Lower leg skin (tissue), 3 donors: Measurements from ENCODE around the gene TUBB2B.

Source experiments
- CTCF ChIP-seq, 3 donors: fragments of 450-650 bp; IDR thresholded peaks; one replicate each; pipeline ENCODE4 v1.5.1; 2016; ENCODE audit warnings: antibody characterized with exemption in 3 of 3, mild to moderate bottlenecking in 3 of 3, moderate library complexity in 2 of 3
- POLR2A ChIP-seq, 2 donors: fragments of 450-650 bp; IDR thresholded peaks; one replicate each; pipeline ENCODE4 v1.6.1; 2016 to 2017; ENCODE audit warnings: antibody characterized with exemption in 2 of 2, mild to moderate bottlenecking in 1 of 2, moderate library complexity in 1 of 2

DNA sequence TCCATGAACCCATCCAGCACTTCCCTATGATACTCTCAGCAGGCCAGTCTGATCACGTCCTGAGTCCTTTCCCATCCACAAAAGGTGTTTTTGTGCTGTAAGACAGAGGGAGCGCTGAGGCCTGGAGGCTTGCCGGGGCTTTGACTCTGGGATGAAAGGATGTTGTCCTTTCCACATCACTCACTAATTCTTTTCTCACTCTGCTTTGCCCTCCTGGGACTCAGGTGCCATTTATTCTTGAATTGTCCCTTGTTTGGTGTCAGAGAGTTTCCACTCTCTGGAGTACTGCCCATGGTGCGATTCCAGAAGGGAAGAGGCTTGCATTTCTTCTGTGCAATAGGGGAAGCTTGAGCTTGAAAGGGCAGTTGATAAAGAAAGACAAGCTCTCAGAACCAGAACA lies 15.3 kb upstream of the TUBB2B start:
- TF ChIP-seq CTCF (IDR thresholded peaks at IDR 0.05) (no peak), POLR2A (IDR thresholded peaks at IDR 0.05) (no peak)
